Posterior cingulate gyrus (tissue), 11 donors: ENCODE results near the gene GPR39.
"Not testable (repeated sequence)": the region's sequence is repeated elsewhere in the genome, so short reads cannot be mapped to it uniquely, and the experiment has no call there.

Source experiments
- DNase-seq, 10 donors: peaks; one replicate each; pipeline versions ENCODE4 v3.0.0 to v3.0.0-alpha.2; 2020 to 2021; ENCODE audit warnings: mixed read lengths in 3 of 10
- intact Hi-C: fragments of 100-400 bp; cut with DNase I; formaldehyde crosslinking; loops from one replicate; pipeline ENCODE4 v1.15.1; 2023

The GPR39 gene

GRCh38 chr2:132482821-132483220, 66.2 kb downstream of the GPR39 start:
- DNase-seq: no peak
- intact Hi-C loops: no loop called here

GRCh38 chr2:132484144-132484543, 67.5 kb downstream of the GPR39 start:
- intact Hi-C loops: no loop called here
- DNase-seq: no peak

- intact Hi-C loops: no loop called here
- DNase-seq: no peak
These were observed 71.9 kb downstream of the GPR39 start for GRCh38 chr2:132488491-132488890.

GRCh38 chr2:132489150-132489549, 72.5 kb downstream of the GPR39 start:
- intact Hi-C loops: no loop called here
- DNase-seq: peak in 6 of 10 donors; percentile 11 to 81 (median 52)

GRCh38 chr2:132495881-132496280, 79.3 kb downstream of the GPR39 start:
- intact Hi-C loops: no loop called here
- DNase-seq: no peak

GRCh38 chr2:132496555-132496954, 80.0 kb downstream of the GPR39 start:
- intact Hi-C loops: no loop called here
- DNase-seq: no peak

GRCh38 chr2:132497591-132497990, 81.0 kb downstream of the GPR39 start:
- intact Hi-C loops: no loop called here

GRCh38 chr2:132503701-132504100, 87.1 kb downstream of the GPR39 start:
- DNase-seq: no peak
- intact Hi-C loops: no loop called here

More at GRCh38 chr2:132497591-132497990, 81.0 kb downstream of the GPR39 start:
- no peak for DNase-seq

GRCh38 chr2:132515010-132515409, 98.4 kb downstream of the GPR39 start:
- intact Hi-C loops: no loop called here
- DNase-seq: no peak

- intact Hi-C loops: no loop called here
- no peak for DNase-seq
These were observed 100.8 kb downstream of the GPR39 start for GRCh38 chr2:132517386-132517785.

- intact Hi-C loops: no loop called here
- no peak for DNase-seq
These were observed 101.7 kb downstream of the GPR39 start for GRCh38 chr2:132518302-132518701.

- intact Hi-C loops: no loop called here
- DNase-seq: no peak
These were observed 103.0 kb downstream of the GPR39 start for GRCh38 chr2:132519566-132519965.

GRCh38 chr2:132521341-132521740, 104.7 kb downstream of the GPR39 start:
- no peak for DNase-seq
- intact Hi-C loops: no loop called here

GRCh38 chr2:132522901-132523300, 106.3 kb downstream of the GPR39 start:
- DNase-seq: peak in 1 of 10 donors; percentile 3
- intact Hi-C loops: no loop called here

GRCh38 chr2:132537061-132537460, 120.5 kb downstream of the GPR39 start:
- DNase-seq, intact Hi-C loops: not testable (repeated sequence)

GRCh38 chr2:132538331-132538855, 121.8 kb downstream of the GPR39 start:
- intact Hi-C loops: no loop called here
- DNase-seq: no peak

- no peak for DNase-seq
- intact Hi-C loops: loop anchor here (10.0 kb wide), 2 partner anchors 605 to 1025 kb away; partner anchors contain the start of gene NCKAP5
These were observed 123.6 kb downstream of the GPR39 start for GRCh38 chr2:132540166-132540565.

- no peak for DNase-seq
- intact Hi-C loops: loop anchor here (10.0 kb wide), 2 partner anchors 602 to 1022 kb away; partner anchors contain the start of gene NCKAP5
These were observed 126.5 kb downstream of the GPR39 start for GRCh38 chr2:132542953-132543569.

- intact Hi-C loops: loop anchor here (10.0 kb wide), 2 partner anchors 601 to 1021 kb away; partner anchors contain the start of gene NCKAP5
- no peak for DNase-seq
These were observed 127.5 kb downstream of the GPR39 start for GRCh38 chr2:132544006-132544630.

GRCh38 chr2:132547090-132547687, 130.6 kb downstream of the GPR39 start:
- peak in 9 of 10 donors; percentile 39 to 93 (median 82) for DNase-seq
- intact Hi-C loops: loop anchor here (2.0 to 10.0 kb wide), 5 partner anchors 598 to 1295 kb away; partner anchors contain the start of gene NCKAP5
